Muscle layer of duodenum (tissue), 2 donors: ENCODE results near the gene GJB1.

Experiments
- H3K27ac ChIP-seq: one replicate; pipeline ENCODE4 v1.7.0; 2013; ENCODE audit warnings: mild to moderate bottlenecking, low read length
- H3K27me3 ChIP-seq: one replicate; pipeline ENCODE4 v1.7.0; 2013; ENCODE audit warnings: low read depth, mild to moderate bottlenecking, control low read depth, low read length
- H3K36me3 ChIP-seq, 2 donors: one replicate each; pipeline ENCODE4 v1.7.0; 2013; ENCODE audit warnings: low read length in 2 of 2, control low read depth in 1 of 2, mild to moderate bottlenecking in 1 of 2; ENCODE audit not compliant: insufficient read depth in 2 of 2, control insufficient read depth in 1 of 2
- H3K4me1 ChIP-seq, 2 donors: one replicate each; pipeline ENCODE4 v1.7.0; 2013; ENCODE audit warnings: low read length in 2 of 2, mild to moderate bottlenecking in 2 of 2, control low read depth in 1 of 2, moderate library complexity in 1 of 2; ENCODE audit not compliant: insufficient read depth in 2 of 2, control insufficient read depth in 1 of 2
- H3K4me3 ChIP-seq, 2 donors: one replicate each; pipeline ENCODE4 v1.7.0; 2013; ENCODE audit warnings: low read length in 2 of 2, low read depth in 1 of 2, mild to moderate bottlenecking in 1 of 2
- H3K9me3 ChIP-seq, 2 donors: one replicate each; pipeline ENCODE4 v1.7.0; 2013; ENCODE audit warnings: low read length in 2 of 2, control low read depth in 1 of 2, mild to moderate bottlenecking in 1 of 2; ENCODE audit not compliant: control insufficient read depth in 1 of 2
- donor health status: healthy.

Gene GJB1

GRCh38 chrX:71184092-71184491, 38.9 kb upstream of the GJB1 start:
- Histone ChIP-seq H3K4me1 (no peaks in the 10 kb centered on the region), H3K27me3 (no peaks in the 10 kb centered on the region), H3K4me3 (no peak overlapping the region), H3K27ac (no peak overlapping the region), H3K36me3 (no peaks in the 10 kb centered on the region), H3K9me3 (no peaks in the 10 kb centered on the region)

DNA sequence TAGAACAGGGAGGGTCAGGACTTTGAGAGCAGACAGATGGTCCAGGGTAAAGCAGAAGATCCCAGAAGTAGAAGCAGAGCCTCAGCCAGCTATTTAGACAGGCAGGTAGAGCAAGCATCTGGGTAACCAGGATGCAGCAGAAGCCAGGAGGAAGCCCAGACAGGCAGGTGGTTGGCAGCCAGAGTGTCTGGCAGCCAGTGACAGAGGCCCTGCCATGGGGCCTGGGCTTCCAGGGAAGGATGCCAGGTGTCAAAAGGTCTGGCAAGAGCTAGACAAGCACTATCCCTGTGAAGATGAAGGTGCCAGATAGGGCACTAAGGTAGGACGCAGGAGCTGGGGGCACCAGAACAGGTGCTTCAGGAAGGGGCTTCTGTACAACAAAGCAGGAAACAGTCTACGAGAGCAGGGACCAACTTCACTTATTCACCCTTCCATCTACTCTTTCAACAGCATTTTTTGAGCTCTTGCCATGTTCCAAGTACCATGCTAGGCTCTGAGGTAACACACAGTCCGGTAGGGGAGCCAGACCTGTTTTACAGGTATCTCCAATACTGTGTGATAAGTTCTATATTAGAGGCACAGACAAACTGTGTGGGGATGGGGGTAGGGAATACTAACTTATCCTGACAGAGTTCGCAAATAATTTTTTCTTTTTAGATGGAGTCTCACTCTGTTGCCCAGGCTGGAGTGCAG, 38.1 kb upstream of the GJB1 start:
- Histone ChIP-seq H3K9me3 (no peaks in the 10 kb centered on the region), H3K27ac (no peak overlapping the region), H3K4me3 (no peak overlapping the region), H3K27me3 (no peaks in the 10 kb centered on the region), H3K36me3 (no peaks in the 10 kb centered on the region), H3K4me1 (no peaks in the 10 kb centered on the region)

- H3K4me3 ChIP-seq = no peak overlapping the region
- no peak overlapping the region for H3K27ac ChIP-seq
- no peaks in the 10 kb centered on the region for H3K9me3 ChIP-seq
- H3K4me1 ChIP-seq = no peaks in the 10 kb centered on the region
- no peaks in the 10 kb centered on the region for H3K27me3 ChIP-seq
- no peaks in the 10 kb centered on the region for H3K36me3 ChIP-seq
Measured at GRCh38 chrX:71191248-71191647, 31.8 kb upstream of the GJB1 start.

DNA sequence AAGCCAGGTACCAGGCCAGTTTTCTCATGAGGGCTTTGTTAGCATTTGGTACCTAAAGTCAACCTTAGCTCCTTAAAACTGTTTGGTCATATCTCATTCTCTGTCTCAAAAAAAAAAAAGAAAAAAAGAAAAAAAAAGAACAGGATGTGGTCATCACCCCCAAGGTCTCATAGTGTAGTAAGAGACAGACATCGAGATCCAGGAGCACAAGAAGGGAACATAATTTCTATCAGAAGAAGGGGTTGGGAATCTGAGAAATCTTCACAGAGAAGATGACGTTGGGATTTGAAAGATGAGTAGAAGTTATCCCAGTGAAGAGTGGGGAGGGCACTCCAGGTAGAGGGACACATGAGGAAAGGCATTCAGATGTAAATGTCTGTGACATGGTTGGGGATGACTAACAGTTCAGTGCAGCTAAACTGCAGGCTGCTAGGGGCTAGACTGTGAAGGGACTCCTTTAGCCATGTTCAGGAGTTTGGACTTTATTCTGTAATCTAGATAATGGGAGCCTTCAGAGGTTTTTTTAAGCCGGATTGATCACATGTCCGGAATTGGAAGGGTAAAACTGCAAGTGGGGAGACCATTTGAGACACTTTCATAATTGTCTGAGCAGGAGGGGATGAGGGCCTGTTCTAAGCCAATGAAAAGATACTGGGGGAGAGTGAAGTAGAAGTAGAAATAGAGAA, 26.9 kb upstream of the GJB1 start:
- no peak overlapping the region for H3K27ac ChIP-seq
- H3K4me3 ChIP-seq = no peak overlapping the region
- H3K4me1 ChIP-seq = no peaks in the 10 kb centered on the region
- no peaks in the 10 kb centered on the region for H3K9me3 ChIP-seq
- H3K36me3 ChIP-seq = no peaks in the 10 kb centered on the region
- no peaks in the 10 kb centered on the region for H3K27me3 ChIP-seq

- no peaks in the 10 kb centered on the region for H3K9me3 ChIP-seq
- no peaks in the 10 kb centered on the region for H3K36me3 ChIP-seq
- H3K4me1 ChIP-seq = no peaks in the 10 kb centered on the region
- H3K4me3 ChIP-seq = peak overlapping the region in 1 of 2 donors; percentile 46
- H3K27me3 ChIP-seq = no peaks in the 10 kb centered on the region
- peak overlapping the region; percentile 14 for H3K27ac ChIP-seq
Measured at GRCh38 chrX:71198066-71198465, 25.0 kb upstream of the GJB1 start.

DNA sequence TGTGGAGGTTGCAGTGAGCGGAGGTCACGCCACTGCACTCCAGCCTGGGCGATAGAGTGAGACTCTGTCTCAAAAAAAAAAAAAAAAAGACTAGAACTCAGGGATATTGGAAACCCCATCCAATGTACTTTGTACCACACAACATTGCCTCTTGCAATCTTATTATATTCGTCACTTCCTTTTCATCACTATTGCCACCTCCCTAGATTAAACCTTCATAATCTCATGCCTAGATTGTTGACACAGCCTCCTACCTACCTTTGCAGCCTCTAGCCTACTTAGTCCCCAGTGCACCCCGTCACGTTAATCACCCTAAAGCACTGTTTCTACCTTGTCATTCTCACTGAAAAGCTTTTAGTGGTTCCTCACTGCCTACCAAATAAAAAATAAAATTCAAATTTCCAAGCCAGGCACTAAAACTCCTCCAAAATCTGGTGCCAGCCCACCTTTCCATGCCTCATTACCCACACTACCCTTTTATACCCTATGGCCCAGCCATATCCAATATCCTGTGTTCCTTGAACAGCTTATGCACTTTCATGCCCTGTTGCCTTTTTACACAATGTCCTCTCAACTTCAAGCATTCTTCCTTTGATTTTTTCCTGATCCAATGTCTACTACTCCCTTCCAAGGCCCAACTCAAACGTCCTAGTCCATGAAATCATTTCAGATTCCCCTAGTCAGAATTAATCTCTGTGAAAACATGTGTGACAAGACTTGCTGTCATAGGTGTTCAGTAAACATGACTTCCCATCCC, 23.6 kb upstream of the GJB1 start:
- H3K27ac ChIP-seq = no peak overlapping the region
- no peaks in the 10 kb centered on the region for H3K27me3 ChIP-seq
- no peaks in the 10 kb centered on the region for H3K4me1 ChIP-seq
- H3K9me3 ChIP-seq = no peaks in the 10 kb centered on the region
- no peaks in the 10 kb centered on the region for H3K36me3 ChIP-seq
- H3K4me3 ChIP-seq = no peak overlapping the region

DNA sequence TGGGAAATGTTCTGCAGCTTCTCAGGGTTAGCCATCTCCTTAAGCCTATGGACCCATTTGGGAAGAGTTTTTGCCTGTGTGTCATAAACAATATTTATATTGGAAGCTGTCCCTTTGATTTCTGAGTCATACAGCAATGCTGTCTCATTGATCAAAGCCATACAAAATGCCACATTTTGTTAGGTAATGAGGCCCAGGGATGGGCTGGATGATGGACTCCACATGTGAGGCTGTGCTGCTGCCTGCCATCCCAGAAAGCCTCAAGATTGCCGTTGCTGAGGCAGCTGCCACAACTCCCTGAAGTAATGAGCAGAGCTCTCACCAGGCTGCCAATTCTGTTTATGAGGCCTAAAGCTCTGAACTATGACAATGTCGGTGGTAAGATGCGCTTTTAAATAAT, 12.2 kb upstream of the GJB1 start:
- H3K4me3 ChIP-seq = no peak overlapping the region
- no peaks in the 10 kb centered on the region for H3K27me3 ChIP-seq
- no peak overlapping the region for H3K27ac ChIP-seq
- H3K9me3 ChIP-seq = no peaks in the 10 kb centered on the region
- H3K4me1 ChIP-seq = no peaks in the 10 kb centered on the region
- H3K36me3 ChIP-seq = no peaks in the 10 kb centered on the region

GRCh38 chrX:71212536-71212935, 10.5 kb upstream of the GJB1 start:
- Histone ChIP-seq H3K27ac (no peak overlapping the region), H3K27me3 (no peaks in the 10 kb centered on the region), H3K9me3 (no peaks in the 10 kb centered on the region), H3K4me3 (no peak overlapping the region), H3K36me3 (no peaks in the 10 kb centered on the region), H3K4me1 (no peaks in the 10 kb centered on the region)

DNA sequence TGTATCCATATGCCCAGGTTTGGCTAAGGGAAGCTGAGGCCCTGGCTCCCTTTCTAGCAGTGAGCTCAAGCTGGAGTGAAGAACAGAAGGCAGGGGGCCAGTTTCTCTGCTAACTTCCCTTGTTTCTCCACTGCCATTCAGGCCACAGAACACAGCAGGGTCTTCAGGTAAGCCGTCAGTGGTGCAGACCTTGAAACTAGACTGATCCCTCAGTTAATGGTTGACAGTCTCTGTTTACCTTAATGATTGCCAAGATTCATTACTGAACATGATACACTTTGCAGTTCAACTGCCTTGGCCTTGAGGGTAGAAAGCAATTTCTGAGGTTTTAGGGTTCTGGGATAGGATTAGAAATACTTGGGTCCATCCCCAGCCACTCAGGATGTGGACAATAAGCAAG, 8.9 kb upstream of the GJB1 start:
- Histone ChIP-seq H3K27ac (no peak overlapping the region), H3K4me3 (no peak overlapping the region), H3K4me1 (no peaks in the 10 kb centered on the region), H3K36me3 (no peaks in the 10 kb centered on the region), H3K27me3 (no peaks in the 10 kb centered on the region), H3K9me3 (no peaks in the 10 kb centered on the region)

GRCh38 chrX:71214604-71215337, 8.3 kb upstream of the GJB1 start:
- H3K27ac ChIP-seq = peak overlapping the region; percentile 31
- no peaks in the 10 kb centered on the region for H3K36me3 ChIP-seq
- H3K4me1 ChIP-seq = no peaks in the 10 kb centered on the region
- no peak overlapping the region for H3K4me3 ChIP-seq
- H3K27me3 ChIP-seq = no peaks in the 10 kb centered on the region
- H3K9me3 ChIP-seq = no peaks in the 10 kb centered on the region

DNA sequence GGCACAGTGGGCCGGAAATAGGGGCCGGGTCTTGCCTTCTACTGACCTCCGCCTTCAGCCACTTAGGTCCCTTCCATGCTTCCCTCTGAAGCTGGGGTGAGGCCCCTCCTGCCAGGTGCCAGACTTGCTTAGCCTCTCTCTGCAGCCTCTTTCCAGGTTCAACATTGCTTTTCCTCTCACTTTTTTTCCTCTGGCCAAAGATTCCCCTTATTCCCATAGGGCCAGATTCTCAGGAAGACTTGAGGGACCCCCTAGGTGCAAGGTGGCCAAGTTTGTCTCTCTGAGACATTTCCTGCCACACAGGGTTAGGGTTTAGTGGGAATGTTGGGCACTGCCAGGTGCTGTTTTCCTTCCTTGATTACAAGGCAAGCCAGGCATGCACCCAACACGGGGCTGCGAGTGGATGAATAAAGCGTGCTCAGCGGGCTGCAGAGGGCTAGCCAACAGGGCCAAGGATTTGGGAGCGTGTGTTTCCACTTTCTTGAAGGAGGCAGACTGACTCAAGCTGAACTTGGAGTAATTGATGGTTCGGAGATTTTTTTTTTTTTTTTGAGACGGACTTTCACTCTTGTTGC, 7.6 kb upstream of the GJB1 start:
- Histone ChIP-seq H3K4me3 (peak overlapping the region in 1 of 2 donors; percentile 11), H3K9me3 (no peaks in the 10 kb centered on the region), H3K27ac (peak overlapping the region; percentile 31), H3K4me1 (no peaks in the 10 kb centered on the region), H3K36me3 (no peaks in the 10 kb centered on the region), H3K27me3 (no peaks in the 10 kb centered on the region)
